Measurements from ENCODE around the gene MEN1. TPM values are rescaled to one million over a fixed set of nuclear protein-coding genes. Genes with fewer than 3 reads are reported as not detected.

Gene MEN1
- total RNA-seq, 2 experiments from 2014 or later, result 44.4 to 72.4 TPM

GRCh38 chr11:64849598-64850356 is 39.4 kb upstream of the MEN1 start:
- Histone ChIP-seq H3K4me2 (ENCODE audit: low read length) (peak overlapping the region; percentile 55), H3K36me3 (ENCODE audit: insufficient read depth, low read length) (peaks cover 25% of the 10 kb centered on the region), H3K4me1 (ENCODE audit: insufficient read depth, low read length, poor library complexity, severe bottlenecking) (peaks cover 88% of the 10 kb centered on the region), H2AFZ (ENCODE audit: low read length) (no peak overlapping the region), H4K20me1 (ENCODE audit: insufficient read depth, low read length) (no peaks in the 10 kb centered on the region), H3K9me3 (ENCODE audit: low read length) (no peaks in the 10 kb centered on the region), H3K27ac (ENCODE audit: low read depth, low read length, poor library complexity, severe bottlenecking) (peak overlapping the region; percentile 92), H3K4me3 (ENCODE audit: low read depth, low read length, poor library complexity, severe bottlenecking) (no peak overlapping the region), H3K79me2 (ENCODE audit: insufficient read depth, low read depth, low read length) (no peaks in the 10 kb centered on the region), H3K9me2 (ENCODE audit: insufficient read depth, low read length) (no peaks in the 10 kb centered on the region)
- CTCF ChIA-PET (ENCODE audit: unreplicated experiment), result interaction anchor here (0.6 to 4.1 kb wide), 11 partner anchors 10 to 282 kb away, joined by 3 to 24 read pairs (median 5); no protein-coding TSS in a partner anchor
- TF ChIP-seq CTCF (conservative IDR thresholded peaks at IDR 0.05; ENCODE audit: low read length), result no peak
- no peak for TF ChIP-seq EZH2phosphoT487 (IDR thresholded peaks at IDR 0.05; ENCODE audit: borderline replicate concordance, low read depth, low read length)
- no TSS peak for BruUV-seq (replicated peaks)
- POLR2A ChIA-PET, result interaction anchor here (1.3 to 7.7 kb wide), 5 partner anchors 15 to 148 kb away, joined by 3 to 178 read pairs (median 10); partner anchors contain the start of genes BATF2 and EHD1
- no peak for DNase-seq (ENCODE audit: low spot score)
- intact Hi-C loops (cut with micrococcal nuclease; ENCODE audit: unreplicated experiment), result loop anchor here (2.0 to 10.0 kb wide), 7 partner anchors 15 to 725 kb away; partner anchors contain the start of genes CAPN1, CDC42EP2, CDCA5 and EHBP1L1

GRCh38 chr11:64848826-64849597 is 38.7 kb upstream of the MEN1 start:
- peak; percentile 80 for DNase-seq (ENCODE audit: low spot score)
- H2AFZ ChIP-seq (ENCODE audit: low read length), result peak overlapping the region; percentile 13; the same call in 1 of the 2 replicates
- TF ChIP-seq CTCF (conservative IDR thresholded peaks at IDR 0.05; ENCODE audit: low read length) (peak; percentile 73), EZH2phosphoT487 (IDR thresholded peaks at IDR 0.05; ENCODE audit: borderline replicate concordance, low read depth, low read length) (no peak)
- ChIA-PET POLR2A (interaction anchor here (0.5 to 7.7 kb wide), 14 partner anchors 15 to 555 kb away, joined by 3 to 178 read pairs (median 4); partner anchors contain the start of genes EHD1 and RASGRP2), CTCF (ENCODE audit: unreplicated experiment) (interaction anchor here (0.6 to 4.1 kb wide), 22 partner anchors 10 to 283 kb away, joined by 3 to 24 read pairs (median 5); partner anchors contain the start of gene PPP2R5B)
- peak overlapping the region; percentile 55 for H3K4me2 ChIP-seq (ENCODE audit: low read length)
- H3K9me2 ChIP-seq (ENCODE audit: insufficient read depth, low read length), result no peaks in the 10 kb centered on the region
- no peaks in the 10 kb centered on the region for H3K9me3 ChIP-seq (ENCODE audit: low read length)
- H3K79me2 ChIP-seq (ENCODE audit: insufficient read depth, low read depth, low read length), result no peaks in the 10 kb centered on the region
- BruUV-seq (replicated peaks), result no TSS peak
- H3K4me1 ChIP-seq (ENCODE audit: insufficient read depth, low read length, poor library complexity, severe bottlenecking), result peaks cover 81% of the 10 kb centered on the region
- H3K4me3 ChIP-seq (ENCODE audit: low read depth, low read length, poor library complexity, severe bottlenecking), result peak overlapping the region; percentile 4
- peaks cover 17% of the 10 kb centered on the region; the same call in 1 of the 2 replicates for H3K36me3 ChIP-seq (ENCODE audit: insufficient read depth, low read length)
- H3K27ac ChIP-seq (ENCODE audit: low read depth, low read length, poor library complexity, severe bottlenecking), result peak overlapping the region; percentile 92
- H4K20me1 ChIP-seq (ENCODE audit: insufficient read depth, low read length), result no peaks in the 10 kb centered on the region
- intact Hi-C loops (cut with micrococcal nuclease; ENCODE audit: unreplicated experiment), result loop anchor here (2.0 to 10.0 kb wide), 4 partner anchors 178 to 466 kb away; partner anchors contain the start of genes CAPN1, CDC42EP2, CDCA5 and SNX15

Measured in OCI-LY7 (cell line).